A549 (cell line): ENCODE measurements around the gene PSG2.
"Not testable (repeated sequence)": the region's sequence is repeated elsewhere in the genome, so short reads cannot be mapped to it uniquely, and the experiment has no call there.

Experiments
- CTCF ChIP-seq: fragments of >200 bp; sonication (Bioruptor Twin); formaldehyde crosslinking; IDR thresholded peaks from 3 replicates; pipeline ENCODE4 v1.5.1; 2016
- MAX ChIP-seq: IDR thresholded peaks from 2 replicates; pipeline ENCODE4 v1.6.1; 2012
- NFE2L2 ChIP-seq: fragments of 150-350 bp; conservative IDR thresholded peaks from 2 replicates; pipeline ENCODE4 v1.6.1; 2014; ENCODE audit warnings: low read length
- TF ChIP-seq, protein P1 (sequence below): fragments of 150-350 bp; IDR thresholded peaks from 2 replicates; pipeline ENCODE4 v1.6.1; 2014; ENCODE audit warnings: low read depth, mild to moderate bottlenecking, low read length

GRCh38 chr19:43116421-43116820 lies 33.9 kb upstream of the PSG2 start:
- TF ChIP-seq MAX, CTCF, NFE2L2: not testable (repeated sequence)
- TF ChIP-seq, protein P1, sequence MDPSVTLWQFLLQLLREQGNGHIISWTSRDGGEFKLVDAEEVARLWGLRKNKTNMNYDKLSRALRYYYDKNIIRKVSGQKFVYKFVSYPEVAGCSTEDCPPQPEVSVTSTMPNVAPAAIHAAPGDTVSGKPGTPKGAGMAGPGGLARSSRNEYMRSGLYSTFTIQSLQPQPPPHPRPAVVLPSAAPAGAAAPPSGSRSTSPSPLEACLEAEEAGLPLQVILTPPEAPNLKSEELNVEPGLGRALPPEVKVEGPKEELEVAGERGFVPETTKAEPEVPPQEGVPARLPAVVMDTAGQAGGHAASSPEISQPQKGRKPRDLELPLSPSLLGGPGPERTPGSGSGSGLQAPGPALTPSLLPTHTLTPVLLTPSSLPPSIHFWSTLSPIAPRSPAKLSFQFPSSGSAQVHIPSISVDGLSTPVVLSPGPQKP: not testable (repeated sequence)
